ENCODE measurements around the gene PRKCA. TPM values are rescaled to one million over a fixed set of nuclear protein-coding genes. Genes with fewer than 3 reads are reported as not detected.

Gene PRKCA
- total and polyA plus RNA-seq, 2 of the 13 experiments (the other 11 are each of a cell fraction or from before 2014, with no cell fraction given): 18.5 to 21.5 TPM

DNA sequence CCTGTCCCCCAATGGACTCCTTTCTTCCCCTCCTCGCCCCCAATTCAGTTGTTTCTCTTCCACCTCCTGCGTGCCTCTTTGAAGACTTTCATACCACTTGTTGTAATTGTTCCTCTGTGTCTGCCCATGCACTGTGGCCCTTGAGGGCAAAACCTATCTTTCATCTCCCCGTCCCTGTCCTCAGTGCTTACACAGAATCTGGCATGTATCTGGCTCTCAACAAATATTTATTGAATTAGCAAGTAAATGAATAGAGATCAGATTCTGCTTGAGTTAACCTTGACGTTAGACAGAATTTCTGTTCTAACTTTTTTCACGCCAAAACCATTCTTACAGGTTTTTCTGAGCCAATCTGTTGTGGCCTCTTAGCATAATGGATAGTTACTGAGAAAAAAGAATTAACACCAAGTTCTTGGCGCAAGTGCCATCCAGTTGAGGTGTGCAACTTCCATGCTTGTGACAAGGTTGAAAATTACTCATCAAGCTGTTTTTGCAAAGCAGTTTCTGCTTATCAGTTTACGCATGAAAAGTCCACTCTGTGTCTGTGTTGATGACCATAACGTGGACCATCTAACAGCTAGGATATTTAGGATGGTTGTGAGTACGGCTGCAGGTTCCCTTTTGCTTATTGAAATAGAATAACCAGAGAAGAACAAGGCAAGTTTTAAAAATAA lies 215.1 kb downstream of the PRKCA start:
- H3K4me3 ChIP-seq (replicated peaks in 1 of 3; ENCODE audit: insufficient read depth in 1 of 3, low read depth in 2 of 3, low read length in 3 of 3): no peak overlapping the region
- H3K4me2 ChIP-seq (ENCODE audit: low read depth, low read length): no peak overlapping the region
- ATAC-seq (no peak), FAIRE-seq (no peak), DNase-seq (ENCODE audit: low spot score) (no peak)
- H3K27ac ChIP-seq (ENCODE audit: extremely low read length, insufficient read depth, low read length): no peak overlapping the region
- intact Hi-C loops (cut with micrococcal nuclease; ENCODE audit: unreplicated experiment): no loop called here
- H3K9me3 ChIP-seq (ENCODE audit: low read length): no peaks in the 10 kb centered on the region
- no peak overlapping the region for H2AFZ ChIP-seq (ENCODE audit: low read length)
- ChIA-PET CTCF (ENCODE audit: low intra/inter-chr PET ratio, low total read pairs) (no interaction called here), POLR2A (no interaction called here)
- 0 out of 2 replicates have a peak, but pooled peaks cover 7% of the 10 kb centered on the region for H3K4me1 ChIP-seq (ENCODE audit: insufficient read depth, low read length)
- H3K9ac ChIP-seq (ENCODE audit: insufficient read depth, low read depth, low read length): no peak overlapping the region
- no peaks in the 10 kb centered on the region for H3K79me2 ChIP-seq (ENCODE audit: insufficient read depth, low read length)
- H4K20me1 ChIP-seq (ENCODE audit: insufficient read depth, low read length): no peaks in the 10 kb centered on the region
- H3K36me3 ChIP-seq (replicated peaks in 1 of 2; ENCODE audit: control insufficient read depth in 1 of 2, insufficient read depth in 2 of 2, low read length in 2 of 2): peaks cover 0 to 2% of the 10 kb centered on the region in 2 experiments; a peak in 4 of 5 replicates
- in situ Hi-C loops (cut with HindIII; ENCODE audit: extremely low pct_ligation_motif_present, low pct_unique_long_range_greater_than_20kb): no loop called here
- no peaks in the 10 kb centered on the region for H3K27me3 ChIP-seq (ENCODE audit: control insufficient read depth in 1 of 2, insufficient read depth in 2 of 2, low read length in 2 of 2)
- no TSS peak for BruUV-seq (replicated peaks)
- 68% methylated on average over 9 of the region's 9 CpGs for WGBS (ENCODE audit: low lambda C conversion rate)
- TF ChIP-seq, protein P1, sequence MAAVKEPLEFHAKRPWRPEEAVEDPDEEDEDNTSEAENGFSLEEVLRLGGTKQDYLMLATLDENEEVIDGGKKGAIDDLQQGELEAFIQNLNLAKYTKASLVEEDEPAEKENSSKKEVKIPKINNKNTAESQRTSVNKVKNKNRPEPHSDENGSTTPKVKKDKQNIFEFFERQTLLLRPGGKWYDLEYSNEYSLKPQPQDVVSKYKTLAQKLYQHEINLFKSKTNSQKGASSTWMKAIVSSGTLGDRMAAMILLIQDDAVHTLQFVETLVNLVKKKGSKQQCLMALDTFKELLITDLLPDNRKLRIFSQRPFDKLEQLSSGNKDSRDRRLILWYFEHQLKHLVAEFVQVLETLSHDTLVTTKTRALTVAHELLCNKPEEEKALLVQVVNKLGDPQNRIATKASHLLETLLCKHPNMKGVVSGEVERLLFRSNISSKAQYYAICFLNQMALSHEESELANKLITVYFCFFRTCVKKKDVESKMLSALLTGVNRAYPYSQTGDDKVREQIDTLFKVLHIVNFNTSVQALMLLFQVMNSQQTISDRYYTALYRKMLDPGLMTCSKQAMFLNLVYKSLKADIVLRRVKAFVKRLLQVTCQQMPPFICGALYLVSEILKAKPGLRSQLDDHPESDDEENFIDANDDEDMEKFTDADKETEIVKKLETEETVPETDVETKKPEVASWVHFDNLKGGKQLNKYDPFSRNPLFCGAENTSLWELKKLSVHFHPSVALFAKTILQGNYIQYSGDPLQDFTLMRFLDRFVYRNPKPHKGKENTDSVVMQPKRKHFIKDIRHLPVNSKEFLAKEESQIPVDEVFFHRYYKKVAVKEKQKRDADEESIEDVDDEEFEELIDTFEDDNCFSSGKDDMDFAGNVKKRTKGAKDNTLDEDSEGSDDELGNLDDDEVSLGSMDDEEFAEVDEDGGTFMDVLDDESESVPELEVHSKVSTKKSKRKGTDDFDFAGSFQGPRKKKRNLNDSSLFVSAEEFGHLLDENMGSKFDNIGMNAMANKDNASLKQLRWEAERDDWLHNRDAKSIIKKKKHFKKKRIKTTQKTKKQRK (IDR thresholded peaks at IDR 0.05; ENCODE audit: low read length): no peak
- TF ChIP-seq IKZF4 (CRISPR knock-in tag; IDR thresholded peaks at IDR 0.05; ENCODE audit: borderline replicate concordance, low read depth, not compliant biosample characterization): no peak
- TF ChIP-seq MAFG (CRISPR knock-in tag; IDR thresholded peaks at IDR 0.05): no peak
- no peak for TF ChIP-seq ZNF891 (CRISPR knock-in tag; IDR thresholded peaks at IDR 0.05)
- TF ChIP-seq SRSF4 (IDR thresholded peaks at IDR 0.05; ENCODE audit: low read depth, low read length, poor library complexity, severe bottlenecking): no peak
- TF ChIP-seq ZNF709 (CRISPR knock-in tag; IDR thresholded peaks at IDR 0.05): no peak
- TF ChIP-seq, protein P2, sequence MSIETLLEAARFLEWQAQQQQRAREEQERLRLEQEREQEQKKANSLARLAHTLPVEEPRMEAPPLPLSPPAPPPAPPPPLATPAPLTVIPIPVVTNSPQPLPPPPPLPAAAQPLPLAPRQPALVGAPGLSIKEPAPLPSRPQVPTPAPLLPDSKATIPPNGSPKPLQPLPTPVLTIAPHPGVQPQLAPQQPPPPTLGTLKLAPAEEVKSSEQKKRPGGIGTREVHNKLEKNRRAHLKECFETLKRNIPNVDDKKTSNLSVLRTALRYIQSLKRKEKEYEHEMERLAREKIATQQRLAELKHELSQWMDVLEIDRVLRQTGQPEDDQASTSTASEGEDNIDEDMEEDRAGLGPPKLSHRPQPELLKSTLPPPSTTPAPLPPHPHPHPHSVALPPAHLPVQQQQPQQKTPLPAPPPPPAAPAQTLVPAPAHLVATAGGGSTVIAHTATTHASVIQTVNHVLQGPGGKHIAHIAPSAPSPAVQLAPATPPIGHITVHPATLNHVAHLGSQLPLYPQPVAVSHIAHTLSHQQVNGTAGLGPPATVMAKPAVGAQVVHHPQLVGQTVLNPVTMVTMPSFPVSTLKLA (IDR thresholded peaks at IDR 0.05): no peak
- no peak for TF ChIP-seq CAMTA2 (CRISPR knock-in tag; IDR thresholded peaks at IDR 0.05; ENCODE audit: borderline replicate concordance)
- no peak for TF ChIP-seq ZNF547 (CRISPR knock-in tag; IDR thresholded peaks at IDR 0.05)
- TF ChIP-seq, protein P3, sequence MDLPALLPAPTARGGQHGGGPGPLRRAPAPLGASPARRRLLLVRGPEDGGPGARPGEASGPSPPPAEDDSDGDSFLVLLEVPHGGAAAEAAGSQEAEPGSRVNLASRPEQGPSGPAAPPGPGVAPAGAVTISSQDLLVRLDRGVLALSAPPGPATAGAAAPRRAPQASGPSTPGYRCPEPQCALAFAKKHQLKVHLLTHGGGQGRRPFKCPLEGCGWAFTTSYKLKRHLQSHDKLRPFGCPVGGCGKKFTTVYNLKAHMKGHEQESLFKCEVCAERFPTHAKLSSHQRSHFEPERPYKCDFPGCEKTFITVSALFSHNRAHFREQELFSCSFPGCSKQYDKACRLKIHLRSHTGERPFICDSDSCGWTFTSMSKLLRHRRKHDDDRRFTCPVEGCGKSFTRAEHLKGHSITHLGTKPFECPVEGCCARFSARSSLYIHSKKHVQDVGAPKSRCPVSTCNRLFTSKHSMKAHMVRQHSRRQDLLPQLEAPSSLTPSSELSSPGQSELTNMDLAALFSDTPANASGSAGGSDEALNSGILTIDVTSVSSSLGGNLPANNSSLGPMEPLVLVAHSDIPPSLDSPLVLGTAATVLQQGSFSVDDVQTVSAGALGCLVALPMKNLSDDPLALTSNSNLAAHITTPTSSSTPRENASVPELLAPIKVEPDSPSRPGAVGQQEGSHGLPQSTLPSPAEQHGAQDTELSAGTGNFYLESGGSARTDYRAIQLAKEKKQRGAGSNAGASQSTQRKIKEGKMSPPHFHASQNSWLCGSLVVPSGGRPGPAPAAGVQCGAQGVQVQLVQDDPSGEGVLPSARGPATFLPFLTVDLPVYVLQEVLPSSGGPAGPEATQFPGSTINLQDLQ (CRISPR knock-in tag; IDR thresholded peaks at IDR 0.05): no peak
- TF ChIP-seq KLF16 (CRISPR knock-in tag; IDR thresholded peaks at IDR 0.05): no peak
- no peak for TF ChIP-seq MTF2 (CRISPR knock-in tag; IDR thresholded peaks at IDR 0.05; ENCODE audit: borderline replicate concordance)
- TF ChIP-seq, protein P4, sequence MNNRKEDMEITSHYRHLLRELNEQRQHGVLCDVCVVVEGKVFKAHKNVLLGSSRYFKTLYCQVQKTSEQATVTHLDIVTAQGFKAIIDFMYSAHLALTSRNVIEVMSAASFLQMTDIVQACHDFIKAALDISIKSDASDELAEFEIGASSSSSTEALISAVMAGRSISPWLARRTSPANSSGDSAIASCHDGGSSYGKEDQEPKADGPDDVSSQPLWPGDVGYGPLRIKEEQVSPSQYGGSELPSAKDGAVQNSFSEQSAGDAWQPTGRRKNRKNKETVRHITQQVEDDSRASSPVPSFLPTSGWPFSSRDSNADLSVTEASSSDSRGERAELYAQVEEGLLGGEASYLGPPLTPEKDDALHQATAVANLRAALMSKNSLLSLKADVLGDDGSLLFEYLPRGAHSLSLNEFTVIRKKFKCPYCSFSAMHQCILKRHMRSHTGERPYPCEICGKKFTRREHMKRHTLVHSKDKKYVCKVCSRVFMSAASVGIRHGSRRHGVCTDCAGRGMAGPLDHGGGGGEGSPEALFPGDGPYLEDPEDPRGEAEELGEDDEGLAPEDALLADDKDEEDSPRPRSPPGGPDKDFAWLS (CRISPR knock-in tag; IDR thresholded peaks at IDR 0.05; ENCODE audit: borderline replicate concordance): no peak

Measured in HepG2 (cell line).